ENCODE measurements around the gene GRM2.
"Not testable (repeated sequence)": the region's sequence is repeated elsewhere in the genome, so short reads cannot be mapped to it uniquely, and the experiment has no call there.

GRM2 gene

GRCh38 chr3:51751287-51751686, 44.4 kb downstream of the GRM2 start:
- no peak for TF ChIP-seq CTCF (IDR thresholded peaks at IDR 0.05; ENCODE audit: low read depth, low read length)
- H3K4me3 ChIP-seq (ENCODE audit: low read depth, low read length): no peak overlapping the region
- no peaks in the 10 kb centered on the region for H3K36me3 ChIP-seq
- H3K27ac ChIP-seq: no peak overlapping the region
- no peaks in the 10 kb centered on the region for H3K27me3 ChIP-seq (ENCODE audit: insufficient read depth, low read depth, severe bottlenecking)
- H3K9me3 ChIP-seq (ENCODE audit: severe bottlenecking): peaks cover 3% of the 10 kb centered on the region
- no peak for DNase-seq

GRCh38 chr3:51753763-51754750, 47.2 kb downstream of the GRM2 start:
- not testable (repeated sequence) for H3K36me3 ChIP-seq; H3K27me3 ChIP-seq (ENCODE audit: insufficient read depth, low read depth, severe bottlenecking); DNase-seq; H3K9me3 ChIP-seq (ENCODE audit: severe bottlenecking); H3K27ac ChIP-seq; H3K4me3 ChIP-seq (ENCODE audit: low read depth, low read length)

- Histone ChIP-seq H3K4me3 (ENCODE audit: low read depth, low read length) (no peak overlapping the region), H3K9me3 (ENCODE audit: severe bottlenecking) (no peaks in the 10 kb centered on the region), H3K27ac (no peak overlapping the region), H3K27me3 (ENCODE audit: insufficient read depth, low read depth, severe bottlenecking) (no peaks in the 10 kb centered on the region), H3K36me3 (no peaks in the 10 kb centered on the region)
- no peak for DNase-seq
- no peak for TF ChIP-seq CTCF (IDR thresholded peaks at IDR 0.05; ENCODE audit: low read depth, low read length)
Observed at GRCh38 chr3:51759203-51759602, 52.3 kb downstream of the GRM2 start.
